Fibroblast of skin of left quadriceps (primary cell): Measurements from ENCODE around the gene TMEM208.

Experiments
- DNase-seq, 2 experiments: peaks; one replicate each; pipeline ENCODE4 v3.0.0-alpha.2; 2013; ENCODE audit warnings: low read depth in 2 of 2

The TMEM208 gene

GRCh38 chr16:67250045-67250327, 23.1 kb downstream of the TMEM208 start:
- no peak for DNase-seq

GRCh38 chr16:67252609-67253497, 25.9 kb downstream of the TMEM208 start:
- no peak for DNase-seq

- no peak for DNase-seq
These were observed 28.0 kb downstream of the TMEM208 start for GRCh38 chr16:67254801-67255552.

- no peak for DNase-seq
These were observed 28.8 kb downstream of the TMEM208 start for GRCh38 chr16:67255553-67256221.

- no peak for DNase-seq
These were observed 29.8 kb downstream of the TMEM208 start for GRCh38 chr16:67256701-67257230.

- no peak for DNase-seq
These were observed 30.7 kb downstream of the TMEM208 start for GRCh38 chr16:67257486-67258160.

- no peak for DNase-seq
These were observed 31.4 kb downstream of the TMEM208 start for GRCh38 chr16:67258161-67258835.

GRCh38 chr16:67259705-67260104, 32.8 kb downstream of the TMEM208 start:
- no peak for DNase-seq

- DNase-seq = no peak
These were observed 33.6 kb downstream of the TMEM208 start for GRCh38 chr16:67260426-67261063.

GRCh38 chr16:67263201-67263600, 36.3 kb downstream of the TMEM208 start:
- no peak for DNase-seq

- no peak for DNase-seq
These were observed 37.3 kb downstream of the TMEM208 start for GRCh38 chr16:67264277-67264676.

- DNase-seq = no peak
These were observed 37.9 kb downstream of the TMEM208 start for GRCh38 chr16:67264866-67265265.

- no peak for DNase-seq
These were observed 38.9 kb downstream of the TMEM208 start for GRCh38 chr16:67265834-67266233.

- DNase-seq = peak in 1 of 2 experiments; percentile 62
These were observed 41.2 kb downstream of the TMEM208 start for GRCh38 chr16:67268136-67268579.

- no peak for DNase-seq
These were observed 42.8 kb downstream of the TMEM208 start for GRCh38 chr16:67269766-67270165.

- DNase-seq = no peak
These were observed 44.0 kb downstream of the TMEM208 start for GRCh38 chr16:67270931-67271338.

- no peak for DNase-seq
These were observed 44.5 kb downstream of the TMEM208 start for GRCh38 chr16:67271446-67271845.

- DNase-seq = no peak
These were observed 48.4 kb downstream of the TMEM208 start for GRCh38 chr16:67275321-67275720.

- peak; percentile 98 for DNase-seq
These were observed 50.5 kb downstream of the TMEM208 start for GRCh38 chr16:67277294-67277998.
